ENCODE data around the gene KRTAP5-3. TPM values are rescaled to one million over a fixed set of nuclear protein-coding genes. Genes with fewer than 3 reads are reported as not detected.

The KRTAP5-3 gene
- total and polyA plus RNA-seq, 2 experiments from 2014 or later = not detected

- peak; percentile 59 for DNase-seq (ENCODE audit: low spot score)
- Histone ChIP-seq H3K27ac (no peak overlapping the region), H3K4me3 (no peak overlapping the region), H3K79me2 (peaks cover 20% of the 10 kb centered on the region), H3K9me3 (ENCODE audit: low read depth) (no peaks in the 10 kb centered on the region), H3K9me2 (replicated peaks; ENCODE audit: insufficient read depth) (no peaks in the 10 kb centered on the region), H3K4me2 (peak overlapping the region; percentile 92), H3K4me1 (ENCODE audit: insufficient read depth) (peaks cover 17% of the 10 kb centered on the region), H3K36me3 (replicated peaks; ENCODE audit: insufficient read depth, low read depth) (no peaks in the 10 kb centered on the region), H2AFZ (no peak overlapping the region), H3K27me3 (peaks cover 20% of the 10 kb centered on the region), H4K20me1 (ENCODE audit: insufficient read depth, poor library complexity, severe bottlenecking) (peaks cover 44% of the 10 kb centered on the region)
- TF ChIP-seq CTCF (IDR thresholded peaks at IDR 0.05; ENCODE audit: poor library complexity) (no peak), EZH2 (IDR thresholded peaks at IDR 0.05; ENCODE audit: borderline replicate concordance) (no peak), EZH2phosphoT487 (IDR thresholded peaks at IDR 0.05; ENCODE audit: low read depth, severe bottlenecking, unreplicated experiment) (no peak)
- WGBS (ENCODE audit: low lambda C conversion rate, missing lambda C conversion rate) = 75% methylated on average over 11 of the region's 11 CpGs
Observed at GRCh38 chr11:1570001-1570453, 38.2 kb downstream of the KRTAP5-3 start.

GRCh38 chr11:1569251-1569780 is 38.9 kb downstream of the KRTAP5-3 start:
- WGBS (ENCODE audit: low lambda C conversion rate, missing lambda C conversion rate) = 81% methylated on average over 14 of the region's 14 CpGs
- peaks cover 20% of the 10 kb centered on the region for H3K79me2 ChIP-seq
- no peaks in the 10 kb centered on the region for H3K9me3 ChIP-seq (ENCODE audit: low read depth)
- peak; percentile 31 for DNase-seq (ENCODE audit: low spot score)
- no peak overlapping the region for H3K27ac ChIP-seq
- peaks cover 13% of the 10 kb centered on the region for H3K4me1 ChIP-seq (ENCODE audit: insufficient read depth)
- H2AFZ ChIP-seq = no peak overlapping the region
- H3K36me3 ChIP-seq (replicated peaks; ENCODE audit: insufficient read depth, low read depth) = no peaks in the 10 kb centered on the region
- H4K20me1 ChIP-seq (ENCODE audit: insufficient read depth, poor library complexity, severe bottlenecking) = peaks cover 46% of the 10 kb centered on the region
- H3K4me2 ChIP-seq = peak overlapping the region; percentile 92
- H3K27me3 ChIP-seq = peaks cover 19% of the 10 kb centered on the region
- no peak overlapping the region for H3K4me3 ChIP-seq
- no peaks in the 10 kb centered on the region for H3K9me2 ChIP-seq (replicated peaks; ENCODE audit: insufficient read depth)
- TF ChIP-seq EZH2phosphoT487 (IDR thresholded peaks at IDR 0.05; ENCODE audit: low read depth, severe bottlenecking, unreplicated experiment) (no peak), EZH2 (IDR thresholded peaks at IDR 0.05; ENCODE audit: borderline replicate concordance) (no peak), CTCF (IDR thresholded peaks at IDR 0.05; ENCODE audit: poor library complexity) (no peak)

- no peak for TF ChIP-seq EZH2 (IDR thresholded peaks at IDR 0.05; ENCODE audit: borderline replicate concordance)
- no peak for TF ChIP-seq EZH2phosphoT487 (IDR thresholded peaks at IDR 0.05; ENCODE audit: low read depth, severe bottlenecking, unreplicated experiment)
- TF ChIP-seq CTCF (IDR thresholded peaks at IDR 0.05; ENCODE audit: poor library complexity) = no peak
- Histone ChIP-seq H3K4me1 (ENCODE audit: insufficient read depth) (peaks cover 13% of the 10 kb centered on the region), H4K20me1 (ENCODE audit: insufficient read depth, poor library complexity, severe bottlenecking) (peaks cover 46% of the 10 kb centered on the region), H3K79me2 (peaks cover 20% of the 10 kb centered on the region), H3K27me3 (peaks cover 11% of the 10 kb centered on the region), H3K9me3 (ENCODE audit: low read depth) (no peaks in the 10 kb centered on the region), H3K4me2 (no peak overlapping the region), H3K4me3 (no peak overlapping the region), H3K9me2 (replicated peaks; ENCODE audit: insufficient read depth) (no peaks in the 10 kb centered on the region), H2AFZ (no peak overlapping the region), H3K27ac (no peak overlapping the region), H3K36me3 (replicated peaks; ENCODE audit: insufficient read depth, low read depth) (no peaks in the 10 kb centered on the region)
- WGBS (ENCODE audit: low lambda C conversion rate, missing lambda C conversion rate) = 62% methylated on average over 13 of the region's 13 CpGs
- DNase-seq (ENCODE audit: low spot score) = no peak
Observed at GRCh38 chr11:1568441-1568911, 39.8 kb downstream of the KRTAP5-3 start.

All from hepatocyte (in vitro differentiated cells).